ENCODE results near the gene ZNF662. TPM values are rescaled to one million over a fixed set of nuclear protein-coding genes. Genes with fewer than 3 reads are reported as not detected.

ZNF662 gene
- under 1 TPM; 0.22 to 0.25 TPM for total RNA-seq

GRCh38 chr3:42906070-42906847 is at the start of gene ZNF662:
TSS of gene ZNF662 (plus strand) at chr3:42906142. CDS start at chr3:42908115, 1,973 bp downstream.
- no peak for DNase-seq
- Mint-ChIP-seq H3K4me3 (peak within 1 kb of the TSS; percentile 13), H3K27ac (no peak within 1 kb of the TSS), H3K36me3 (ENCODE audit: low read depth) (peaks cover 24% of the 10 kb centered on the region), H3K4me1 (peaks cover 11% of the 10 kb centered on the region), H3K27me3 (peaks cover 38% of the 10 kb centered on the region), H3K9me3 (peaks cover 33% of the 10 kb centered on the region)
- CTCF ChIA-PET: interaction anchor here (0.8 kb wide), 1 partner anchor 25 kb away, joined by 3 read pairs; no protein-coding TSS in a partner anchor
- POLR2A ChIA-PET: no interaction called here

DNA sequence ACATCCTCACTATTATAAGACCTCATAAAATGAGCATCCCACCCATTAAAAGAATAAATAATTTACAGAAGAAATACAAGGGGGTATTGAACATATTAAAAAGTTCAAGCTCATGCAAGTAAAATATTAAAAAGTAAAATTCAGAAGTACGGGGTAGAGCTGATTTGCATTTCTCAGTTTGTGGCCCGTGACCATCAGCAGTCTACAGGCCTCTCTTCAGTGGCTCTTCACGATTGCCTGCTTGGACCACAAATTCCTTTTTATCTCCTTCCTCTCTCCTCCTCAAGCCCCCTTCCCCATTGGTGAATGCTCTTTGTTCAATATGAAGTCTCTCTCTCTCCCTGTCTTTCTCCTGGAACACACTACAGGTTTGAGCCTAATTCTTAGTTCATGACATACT is 49.4 kb upstream of the ZNF662 start:
- Mint-ChIP-seq H3K27ac (no peak overlapping the region), H3K4me3 (no peak overlapping the region)

GRCh38 chr3:42864321-42864950 is 41.5 kb upstream of the ZNF662 start:
- no peaks in the 10 kb centered on the region for H3K36me3 Mint-ChIP-seq (ENCODE audit: low read depth)
- ChIA-PET POLR2A (no interaction called here), CTCF (interaction anchor here (0.5 to 0.7 kb wide), 2 partner anchors 21 to 22 kb away, joined by 3 to 4 read pairs; no protein-coding TSS in a partner anchor)
- H3K27me3 Mint-ChIP-seq: peaks cover 33% of the 10 kb centered on the region
- no peak overlapping the region for H3K27ac Mint-ChIP-seq
- H3K9me3 Mint-ChIP-seq: no peaks in the 10 kb centered on the region
- no peak overlapping the region for H3K4me3 Mint-ChIP-seq
- DNase-seq: no peak
- H3K4me1 Mint-ChIP-seq: no peaks in the 10 kb centered on the region

More for the DNA sequence above, 49.4 kb upstream of the ZNF662 start:
- Mint-ChIP-seq H3K36me3 (ENCODE audit: low read depth) (no peaks in the 10 kb centered on the region), H3K4me1 (no peaks in the 10 kb centered on the region), H3K9me3 (no peaks in the 10 kb centered on the region), H3K27me3 (peaks cover 27% of the 10 kb centered on the region)
- ChIA-PET CTCF (no interaction called here), POLR2A (no interaction called here)
- DNase-seq: no peak

DNA sequence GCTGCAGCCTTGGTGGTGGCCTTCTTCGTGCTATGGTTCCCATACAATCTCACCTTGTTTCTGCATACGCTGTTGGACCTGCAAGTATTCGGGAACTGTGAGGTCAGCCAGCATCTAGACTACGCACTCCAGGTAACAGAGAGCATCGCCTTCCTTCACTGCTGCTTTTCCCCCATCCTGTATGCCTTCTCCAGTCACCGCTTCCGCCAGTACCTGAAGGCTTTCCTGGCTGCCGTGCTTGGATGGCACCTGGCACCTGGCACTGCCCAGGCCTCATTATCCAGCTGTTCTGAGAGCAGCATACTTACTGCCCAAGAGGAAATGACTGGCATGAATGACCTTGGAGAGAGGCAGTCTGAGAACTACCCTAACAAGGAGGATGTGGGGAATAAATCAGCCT is 40.7 kb upstream of the ZNF662 start:
- no peaks in the 10 kb centered on the region for H3K4me1 Mint-ChIP-seq
- no peaks in the 10 kb centered on the region for H3K36me3 Mint-ChIP-seq (ENCODE audit: low read depth)
- POLR2A ChIA-PET: no interaction called here
- no peaks in the 10 kb centered on the region for H3K9me3 Mint-ChIP-seq
- DNase-seq: no peak
- H3K27me3 Mint-ChIP-seq: peaks cover 26% of the 10 kb centered on the region
- H3K27ac Mint-ChIP-seq: no peak overlapping the region
- CTCF ChIA-PET: interaction anchor here (0.7 kb wide), 1 partner anchor 23 kb away, joined by 3 read pairs; no protein-coding TSS in a partner anchor
- no peak overlapping the region for H3K4me3 Mint-ChIP-seq

DNA sequence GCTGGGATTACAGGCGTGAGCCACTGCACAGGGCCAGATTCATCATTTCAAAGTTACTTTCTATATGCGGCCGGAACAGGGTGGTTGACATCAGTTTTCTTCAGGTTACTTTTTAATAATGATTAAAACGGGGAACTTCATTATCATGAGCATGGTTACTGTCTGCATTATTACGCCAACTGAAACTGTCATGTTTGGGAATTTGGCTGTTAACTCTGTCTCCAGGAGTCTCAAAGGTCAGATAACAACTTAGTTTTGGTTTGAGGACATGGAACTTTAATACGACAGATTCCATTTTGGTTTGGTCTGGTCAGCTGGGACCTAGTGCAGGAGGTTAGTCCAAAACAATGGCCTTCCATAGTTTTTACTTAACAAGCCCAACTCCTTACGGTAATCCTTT is 38.8 kb upstream of the ZNF662 start:
- Mint-ChIP-seq H3K9me3 (no peaks in the 10 kb centered on the region), H3K27me3 (peaks cover 9% of the 10 kb centered on the region), H3K4me1 (no peaks in the 10 kb centered on the region), H3K36me3 (ENCODE audit: low read depth) (no peaks in the 10 kb centered on the region), H3K27ac (no peak overlapping the region), H3K4me3 (no peak overlapping the region)
- ChIA-PET POLR2A (no interaction called here), CTCF (no interaction called here)
- no peak for DNase-seq

GRCh38 chr3:42868841-42869240 is 37.1 kb upstream of the ZNF662 start:
- Mint-ChIP-seq H3K4me3 (no peak overlapping the region), H3K27ac (no peak overlapping the region)
- CTCF ChIA-PET: interaction anchor here (0.5 to 3.4 kb wide), 4 partner anchors 9 to 58 kb away, joined by 3 to 8 read pairs (median 4); no protein-coding TSS in a partner anchor

GRCh38 chr3:42871592-42872196 is 34.2 kb upstream of the ZNF662 start:
- no peak overlapping the region for H3K27ac Mint-ChIP-seq
- H3K36me3 Mint-ChIP-seq (ENCODE audit: low read depth): no peaks in the 10 kb centered on the region
- ChIA-PET CTCF (interaction anchor here (1.5 to 2.5 kb wide), 2 partner anchors 21 to 32 kb away, joined by 4 to 10 read pairs; no protein-coding TSS in a partner anchor), POLR2A (no interaction called here)
- H3K4me1 Mint-ChIP-seq: no peaks in the 10 kb centered on the region
- DNase-seq: no peak
- H3K4me3 Mint-ChIP-seq: no peak overlapping the region
- peaks cover 5% of the 10 kb centered on the region for H3K27me3 Mint-ChIP-seq
- no peaks in the 10 kb centered on the region for H3K9me3 Mint-ChIP-seq

More at GRCh38 chr3:42868841-42869240, 37.1 kb upstream of the ZNF662 start:
- POLR2A ChIA-PET: no interaction called here
- Mint-ChIP-seq H3K27me3 (peaks cover 5% of the 10 kb centered on the region), H3K9me3 (no peaks in the 10 kb centered on the region), H3K4me1 (no peaks in the 10 kb centered on the region), H3K36me3 (ENCODE audit: low read depth) (no peaks in the 10 kb centered on the region)
- DNase-seq: no peak

- CTCF ChIA-PET: interaction anchor here (1.5 to 2.5 kb wide), 2 partner anchors 22 to 34 kb away, joined by 4 to 10 read pairs; no protein-coding TSS in a partner anchor
- Mint-ChIP-seq H3K4me1 (no peaks in the 10 kb centered on the region), H3K27ac (no peak overlapping the region), H3K36me3 (ENCODE audit: low read depth) (no peaks in the 10 kb centered on the region), H3K9me3 (no peaks in the 10 kb centered on the region), H3K4me3 (no peak overlapping the region), H3K27me3 (peaks cover 5% of the 10 kb centered on the region)
- POLR2A ChIA-PET: no interaction called here
- no peak for DNase-seq
Measured at GRCh38 chr3:42872718-42873117, 33.2 kb upstream of the ZNF662 start.

DNA sequence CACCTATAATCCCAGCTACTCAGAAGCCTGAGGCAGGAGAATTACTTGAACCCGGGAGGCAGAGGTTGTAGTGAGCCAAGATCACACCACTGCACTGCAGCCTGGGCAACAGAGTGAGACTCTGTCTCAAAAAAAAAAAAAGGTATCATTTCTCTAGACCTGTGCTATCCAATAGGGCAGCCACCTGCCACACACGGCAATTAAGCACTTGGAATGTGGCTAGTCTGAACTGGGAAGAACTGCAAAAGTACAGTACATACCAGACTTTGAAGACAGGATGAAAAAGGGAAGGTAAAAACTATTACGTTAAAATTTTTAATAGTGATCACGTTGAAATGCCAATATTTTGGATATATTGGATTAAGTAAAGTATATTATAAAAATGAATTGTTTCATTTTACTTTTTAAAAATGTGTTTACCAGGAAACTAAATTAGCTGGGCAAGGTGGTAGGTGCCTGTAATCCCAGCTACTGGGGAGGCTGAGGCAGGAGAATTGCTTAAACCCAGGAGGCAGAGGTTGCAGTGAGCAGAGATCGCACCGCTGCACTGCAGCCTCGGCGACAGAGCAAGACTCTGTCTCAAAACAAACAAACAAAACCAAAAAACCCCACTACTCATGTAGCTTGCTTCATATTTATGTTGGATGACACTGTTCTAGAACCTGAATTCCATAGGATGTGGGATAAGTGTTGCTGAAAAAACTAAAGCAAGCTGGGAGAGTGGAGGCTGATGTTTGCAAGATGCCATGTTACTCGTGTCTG is 32.5 kb upstream of the ZNF662 start:
- ChIA-PET POLR2A (no interaction called here), CTCF (interaction anchor here (2.5 kb wide), 1 partner anchor 34 kb away, joined by 10 read pairs; no protein-coding TSS in a partner anchor)
- H3K4me3 Mint-ChIP-seq: no peak overlapping the region
- H3K36me3 Mint-ChIP-seq (ENCODE audit: low read depth): no peaks in the 10 kb centered on the region
- no peaks in the 10 kb centered on the region for H3K9me3 Mint-ChIP-seq
- H3K27ac Mint-ChIP-seq: no peak overlapping the region
- H3K27me3 Mint-ChIP-seq: peaks cover 5% of the 10 kb centered on the region
- DNase-seq: no peak
- no peaks in the 10 kb centered on the region for H3K4me1 Mint-ChIP-seq

- Mint-ChIP-seq H3K27ac (no peak overlapping the region), H3K4me3 (no peak overlapping the region), H3K9me3 (no peaks in the 10 kb centered on the region), H3K36me3 (ENCODE audit: low read depth) (no peaks in the 10 kb centered on the region), H3K4me1 (no peaks in the 10 kb centered on the region), H3K27me3 (peaks cover 5% of the 10 kb centered on the region)
- no peak for DNase-seq
- CTCF ChIA-PET: no interaction called here
- POLR2A ChIA-PET: no interaction called here
Measured at GRCh38 chr3:42874749-42875148, 31.2 kb upstream of the ZNF662 start.

DNA sequence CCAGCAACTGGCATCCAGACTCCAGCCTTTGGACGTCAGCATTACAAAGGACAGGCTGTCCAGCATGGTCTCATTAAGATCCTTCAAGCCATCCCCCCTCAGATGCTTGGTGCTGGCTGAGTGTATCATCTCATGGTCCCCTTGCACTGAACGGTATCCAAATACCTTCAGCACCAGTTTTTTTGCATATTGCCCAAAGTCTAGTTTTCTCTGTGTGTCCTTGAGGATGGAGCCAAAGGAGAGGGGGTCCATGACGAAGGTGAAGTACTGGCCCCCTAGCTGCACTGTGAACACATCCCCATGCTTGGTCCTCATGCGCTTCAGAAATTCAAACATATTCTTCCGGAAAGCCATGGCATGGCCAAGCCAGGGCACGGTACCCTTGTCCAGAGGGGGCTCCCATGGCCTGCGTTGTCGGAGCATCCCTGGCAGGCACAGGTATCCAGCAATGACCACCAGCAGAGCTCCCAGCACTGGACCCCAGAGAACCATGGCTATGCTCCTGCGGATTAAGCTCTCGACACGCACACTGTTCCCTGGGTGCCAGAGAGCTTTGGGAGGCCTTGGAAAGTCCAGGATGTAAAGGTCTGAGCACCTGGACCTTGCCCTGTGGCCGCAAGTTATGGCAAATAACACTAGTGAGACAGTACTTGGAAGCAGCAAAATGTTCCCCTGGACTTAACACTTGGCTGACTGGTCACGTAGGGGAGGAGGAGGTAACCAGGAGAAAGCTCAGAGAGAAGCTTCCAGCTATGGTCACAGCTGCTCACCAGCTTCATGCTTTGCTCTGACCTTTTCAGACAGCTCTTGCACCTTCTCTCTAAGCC is 30.4 kb upstream of the ZNF662 start, which contains the start of gene CYP8B1:
Gene CYP8B1, minus strand, starts transcription at position 555 of the 827 bp plus-strand sequence. Its CDS starts 63 bp downstream, at position 492.
- Mint-ChIP-seq H3K27ac (no peak within 1 kb of the TSS), H3K4me3 (no peak within 1 kb of the TSS), H3K27me3 (peaks cover 7% of the 10 kb centered on the region), H3K36me3 (ENCODE audit: low read depth) (no peaks in the 10 kb centered on the region), H3K4me1 (peaks cover 4% of the 10 kb centered on the region), H3K9me3 (no peaks in the 10 kb centered on the region)
- no peak for DNase-seq
- POLR2A ChIA-PET: no interaction called here
- CTCF ChIA-PET: no interaction called here

GRCh38 chr3:42876401-42876800 is 29.5 kb upstream of the ZNF662 start:
- POLR2A ChIA-PET: no interaction called here
- no peak for DNase-seq
- Mint-ChIP-seq H3K9me3 (no peaks in the 10 kb centered on the region), H3K36me3 (ENCODE audit: low read depth) (no peaks in the 10 kb centered on the region), H3K4me3 (no peak overlapping the region), H3K27me3 (peaks cover 7% of the 10 kb centered on the region), H3K27ac (no peak overlapping the region), H3K4me1 (peaks cover 10% of the 10 kb centered on the region)
- CTCF ChIA-PET: no interaction called here
